Measurements from ENCODE around the gene TNFRSF13B. TPM values are rescaled to one million over a fixed set of nuclear protein-coding genes. Genes with fewer than 3 reads are reported as not detected.

TNFRSF13B gene
- total RNA-seq, 1 donor from 2014 or later, result not detected

DNA sequence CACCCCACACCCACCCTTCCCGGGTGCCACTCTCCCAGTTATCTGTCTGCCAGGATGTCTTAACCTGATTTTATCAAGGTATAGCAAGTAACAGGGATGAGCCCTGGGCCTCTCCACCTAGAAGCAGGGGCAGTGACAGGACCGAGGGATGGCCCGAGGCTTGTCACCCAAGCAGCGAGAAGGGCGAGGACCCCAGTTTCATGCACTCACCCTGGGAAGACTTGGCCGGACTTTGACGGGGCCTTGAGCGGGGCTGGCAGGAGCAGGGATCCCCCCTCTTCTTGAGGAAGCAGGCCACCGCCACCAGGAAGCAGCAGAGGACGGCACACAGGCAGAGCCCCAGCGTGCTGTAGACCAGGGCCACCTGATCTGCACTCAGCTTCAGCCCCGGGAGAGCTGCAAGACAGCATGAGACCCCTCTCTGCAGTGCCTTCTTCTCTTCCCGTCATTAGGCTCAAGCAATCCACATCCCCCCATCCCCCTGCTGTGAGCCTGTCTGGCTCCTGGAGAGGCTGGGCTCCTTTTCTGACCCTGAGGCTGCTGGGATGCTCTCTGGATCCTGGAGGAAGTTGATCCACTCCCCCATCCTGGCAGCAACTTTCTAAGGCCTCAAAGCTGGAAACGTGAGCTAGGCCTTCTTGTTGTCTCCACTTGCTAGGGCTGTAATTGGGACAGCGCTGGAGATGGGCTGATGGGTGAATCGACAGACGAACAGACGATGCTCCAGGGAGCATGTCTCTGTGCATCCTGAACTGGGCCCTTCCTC lies 31.6 kb downstream of the TNFRSF13B start:
- intact Hi-C loops (cut with micrococcal nuclease), result no loop called here

- intact Hi-C loops (cut with micrococcal nuclease), result no loop called here
These were observed 32.3 kb downstream of the TNFRSF13B start for GRCh38 chr17:16939606-16940115.

DNA sequence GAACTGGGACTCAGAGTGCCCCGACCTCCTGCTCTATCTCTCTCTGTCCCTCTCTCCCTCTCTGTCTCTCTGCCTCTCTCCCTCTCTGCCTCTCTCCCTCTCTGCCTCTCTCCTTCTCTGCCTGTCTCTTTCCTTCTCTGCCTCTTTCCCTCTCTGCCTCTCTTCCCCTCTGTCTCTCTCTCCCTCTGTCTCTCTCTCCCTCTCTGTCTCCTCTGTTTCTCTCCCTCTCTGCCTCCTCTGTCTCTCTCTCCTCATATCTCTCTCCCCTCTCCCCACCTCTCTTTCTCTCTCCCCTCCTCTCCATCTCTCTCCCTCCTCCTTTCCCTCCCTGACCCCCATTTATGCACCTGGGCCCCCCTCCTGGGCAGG lies 32.7 kb downstream of the TNFRSF13B start:
- intact Hi-C loops (cut with micrococcal nuclease), result no loop called here

DNA sequence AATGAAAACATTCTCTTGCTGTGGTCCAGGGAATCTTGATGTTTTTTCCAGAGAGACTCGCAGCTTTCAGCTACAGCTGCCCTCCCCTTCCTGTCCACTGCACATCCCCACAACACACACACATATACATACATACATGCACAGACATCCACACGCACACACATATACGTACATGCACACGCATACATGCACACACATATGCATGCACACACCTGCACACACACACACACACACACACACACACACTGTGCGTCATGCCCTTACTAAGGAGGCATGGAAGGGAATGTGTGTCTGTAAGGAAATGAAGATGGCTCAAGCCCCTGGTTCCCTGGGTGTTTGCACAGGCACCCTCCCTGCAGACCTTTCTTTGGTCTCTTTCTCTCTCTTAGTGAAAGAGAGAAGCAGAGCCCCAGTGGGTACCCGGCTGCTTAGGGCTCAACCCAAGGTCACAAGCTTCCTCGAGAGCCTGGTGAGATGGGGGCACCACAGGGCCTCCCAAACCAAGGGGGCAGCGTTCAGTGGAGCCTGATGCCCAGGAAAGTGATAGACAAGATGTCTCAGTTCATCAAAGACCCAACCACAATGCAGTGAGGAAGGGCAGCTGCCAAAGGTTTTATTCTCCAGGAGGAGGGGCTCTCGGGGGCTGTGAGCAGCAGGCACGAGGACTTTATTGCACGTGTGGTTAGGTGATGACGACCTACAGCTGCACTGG lies 33.3 kb downstream of the TNFRSF13B start:
- intact Hi-C loops (cut with micrococcal nuclease), result no loop called here

DNA sequence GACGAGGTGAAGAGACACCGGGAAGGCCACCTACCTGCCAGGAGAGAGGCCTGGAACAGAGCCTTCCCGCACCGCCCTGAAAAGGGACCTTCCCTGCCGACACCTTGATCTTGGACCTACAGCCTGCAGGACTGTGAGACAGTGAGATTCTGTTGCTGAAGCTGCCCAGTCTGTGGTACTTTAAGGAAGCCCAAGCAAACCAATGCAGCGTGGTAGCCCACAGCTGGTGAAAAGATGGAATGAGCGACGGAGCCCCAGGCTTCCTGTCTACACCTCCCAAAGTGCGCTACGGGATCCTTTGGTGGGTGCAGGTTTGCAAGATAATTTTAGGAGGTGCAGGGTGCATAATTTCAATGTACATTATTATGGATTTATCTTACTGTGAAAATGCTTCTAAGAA lies 33.9 kb downstream of the TNFRSF13B start:
- intact Hi-C loops (cut with micrococcal nuclease), result no loop called here

DNA sequence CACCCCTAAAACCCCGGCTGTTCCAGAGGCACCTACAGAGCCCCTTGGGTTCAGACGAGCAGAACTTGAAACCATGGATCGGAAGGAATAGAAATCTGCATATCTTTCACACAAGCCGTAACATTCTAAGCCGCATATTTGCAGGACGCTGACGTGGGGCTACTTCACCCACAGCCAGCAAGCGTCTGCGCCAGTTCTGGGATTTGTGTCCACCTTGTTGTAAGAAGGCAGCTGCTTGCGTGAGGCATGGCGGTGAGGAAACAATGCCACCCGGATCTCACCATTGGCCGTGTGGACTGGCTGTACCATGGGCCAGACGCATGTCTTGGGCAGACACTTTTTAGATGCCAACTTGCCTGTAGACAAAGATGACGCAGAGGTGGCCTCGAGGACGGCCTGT lies 34.5 kb downstream of the TNFRSF13B start:
- intact Hi-C loops (cut with micrococcal nuclease), result no loop called here

GRCh38 chr17:16936536-16937310 lies 35.2 kb downstream of the TNFRSF13B start:
- intact Hi-C loops (cut with micrococcal nuclease), result no loop called here

- intact Hi-C loops (cut with micrococcal nuclease), result no loop called here
These were observed 36.1 kb downstream of the TNFRSF13B start for GRCh38 chr17:16935786-16936185.

- intact Hi-C loops (cut with micrococcal nuclease), result no loop called here
These were observed 36.7 kb downstream of the TNFRSF13B start for GRCh38 chr17:16935241-16935663.

GRCh38 chr17:16934836-16935235 lies 37.1 kb downstream of the TNFRSF13B start:
- intact Hi-C loops (cut with micrococcal nuclease), result no loop called here

DNA sequence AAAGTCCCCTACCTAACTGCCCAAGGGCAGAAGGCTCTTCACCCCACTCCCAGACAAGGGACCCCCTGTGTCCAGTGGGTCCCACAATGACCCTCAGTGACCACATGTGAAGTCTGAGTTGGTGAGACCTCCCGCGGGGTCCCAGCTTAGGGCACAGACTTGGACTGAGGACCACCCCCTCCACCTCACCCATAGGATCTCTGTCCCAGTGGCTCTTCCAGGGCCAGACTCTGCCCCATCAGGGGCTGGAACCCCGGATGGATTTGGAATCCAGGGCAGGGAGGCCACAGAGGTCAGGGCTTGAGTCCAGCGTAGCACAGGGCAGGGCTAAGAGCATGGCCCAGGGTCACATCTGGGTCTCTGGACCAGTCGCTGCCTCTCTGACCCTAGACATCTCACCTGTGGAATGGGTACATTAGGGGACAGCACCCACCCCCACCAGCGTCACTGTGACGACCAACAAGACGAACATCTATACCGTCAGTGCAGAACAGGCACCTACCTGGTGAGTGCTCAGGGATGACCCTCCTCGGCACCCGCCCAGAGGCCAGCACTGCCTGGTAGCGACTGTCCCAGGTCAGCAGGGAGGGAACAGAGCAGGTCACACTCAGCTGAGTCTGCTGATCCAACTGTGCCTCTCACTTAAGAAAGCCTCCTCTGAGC lies 37.7 kb downstream of the TNFRSF13B start:
- intact Hi-C loops (cut with micrococcal nuclease), result no loop called here

- intact Hi-C loops (cut with micrococcal nuclease), result no loop called here
These were observed 38.4 kb downstream of the TNFRSF13B start for GRCh38 chr17:16933317-16934132.

DNA sequence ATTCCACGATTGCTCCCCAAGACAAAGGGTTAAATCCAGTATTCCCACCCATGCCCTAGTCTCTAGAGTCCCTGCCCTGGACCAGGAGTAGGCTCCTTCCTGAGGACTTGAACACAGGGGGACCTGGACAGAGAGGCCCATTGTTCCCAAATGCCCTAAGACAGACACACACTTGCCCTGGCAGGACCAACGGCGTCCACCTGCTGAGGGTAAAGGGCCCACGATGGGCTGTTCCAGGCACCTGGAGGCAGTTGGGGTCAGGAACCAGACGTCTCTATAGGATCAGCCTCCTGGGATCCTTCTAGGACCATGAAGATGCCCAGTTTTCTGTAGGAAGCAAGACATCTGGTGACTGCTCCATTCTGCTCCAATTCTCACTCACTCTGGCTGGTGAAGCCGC lies 39.3 kb downstream of the TNFRSF13B start:
- intact Hi-C loops (cut with micrococcal nuclease), result no loop called here

DNA sequence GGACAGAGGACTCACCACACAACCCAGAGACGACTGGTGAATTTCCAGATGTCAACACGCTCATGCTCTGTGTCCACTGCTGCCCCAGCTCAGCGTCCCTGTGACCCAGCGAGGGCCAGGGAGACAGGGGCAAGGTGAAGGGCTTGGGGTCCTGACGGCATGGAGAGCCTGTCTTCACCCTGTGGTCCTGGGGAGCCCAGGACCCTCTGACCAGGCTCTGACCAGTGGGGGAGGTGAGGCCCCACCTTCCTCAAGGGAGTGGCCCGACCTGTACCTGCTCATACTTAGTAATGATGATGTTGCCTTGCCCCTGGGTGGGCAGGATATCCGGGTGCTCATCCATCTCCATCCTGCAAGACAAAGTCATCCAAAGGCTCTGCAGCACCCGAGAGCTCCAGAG lies 39.8 kb downstream of the TNFRSF13B start:
- intact Hi-C loops (cut with micrococcal nuclease), result no loop called here

DNA sequence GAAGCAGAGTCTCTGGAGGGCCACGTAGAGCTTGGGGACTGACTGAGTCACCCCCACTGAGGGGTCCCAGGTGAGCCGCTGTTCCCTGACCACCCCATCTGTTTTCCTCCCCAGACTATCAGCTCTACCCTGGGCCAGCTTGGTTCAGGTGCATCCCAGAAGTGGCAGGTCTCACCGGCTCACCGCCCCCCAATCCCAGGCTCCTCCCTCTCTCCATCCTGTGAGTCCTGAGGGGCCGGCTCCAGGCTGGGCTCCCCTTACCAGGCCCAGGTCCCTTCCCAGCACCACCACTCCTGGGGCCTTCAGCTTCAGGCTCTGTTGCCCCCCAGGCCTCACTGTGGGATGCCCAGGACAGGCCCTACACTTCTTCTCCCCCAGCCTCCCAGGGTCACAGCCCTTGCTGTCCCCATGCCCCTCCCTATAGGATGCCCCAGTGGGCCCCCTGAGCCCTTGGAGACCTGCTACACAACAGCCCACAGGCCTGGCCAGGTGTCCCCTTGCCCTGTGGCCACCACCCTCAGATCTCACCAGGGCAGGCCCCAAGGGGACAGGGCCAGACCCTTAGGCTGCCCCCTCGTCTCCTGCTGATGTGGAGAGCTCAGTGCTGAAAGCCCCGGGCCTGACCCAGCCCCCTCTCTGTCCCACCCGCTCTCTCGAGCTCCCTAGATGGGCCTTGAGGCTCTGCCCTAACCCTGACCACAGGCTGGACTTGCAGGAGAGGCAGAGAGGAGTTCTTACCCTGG lies 40.4 kb downstream of the TNFRSF13B start:
- intact Hi-C loops (cut with micrococcal nuclease), result no loop called here

GRCh38 chr17:16930571-16931317 lies 41.2 kb downstream of the TNFRSF13B start:
- intact Hi-C loops (cut with micrococcal nuclease), result no loop called here

- intact Hi-C loops (cut with micrococcal nuclease), result no loop called here
These were observed 42.0 kb downstream of the TNFRSF13B start for GRCh38 chr17:16929757-16930520.

DNA sequence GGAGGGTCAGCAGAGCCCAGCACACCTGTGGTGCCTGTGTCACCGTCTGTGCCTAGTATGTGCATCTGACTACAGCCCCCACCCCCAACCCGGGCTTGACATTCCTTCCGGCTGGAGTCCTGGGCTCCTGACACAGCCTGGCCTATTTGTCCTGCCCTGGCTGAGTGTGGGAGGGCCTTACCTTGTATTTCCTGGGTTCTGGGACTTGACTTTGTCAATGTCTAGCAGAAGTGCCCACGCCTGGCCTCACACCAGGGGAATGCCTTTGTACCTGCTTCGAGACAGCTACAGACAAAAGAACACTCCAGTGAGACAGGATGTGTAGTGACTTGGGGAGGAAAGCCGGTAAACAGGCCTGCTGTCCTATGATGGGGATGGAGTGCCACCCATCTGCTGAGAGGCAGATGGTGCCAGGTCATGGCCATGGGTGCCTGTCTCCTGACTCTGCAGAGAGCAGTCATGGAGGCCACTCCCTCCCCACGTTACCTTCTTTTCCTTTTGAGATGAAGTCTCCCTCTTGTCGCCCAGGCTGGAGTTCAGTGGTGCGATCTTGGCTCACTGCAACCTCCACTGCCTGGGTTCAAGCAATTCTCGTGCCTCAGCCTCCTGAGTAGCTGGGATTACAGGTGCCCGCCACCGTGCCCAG lies 42.8 kb downstream of the TNFRSF13B start:
- intact Hi-C loops (cut with micrococcal nuclease), result no loop called here
